K562 (cell line): ENCODE results near the gene ARL14. TPM values are rescaled to one million over a fixed set of nuclear protein-coding genes. Genes with fewer than 3 reads are reported as not detected.

Experiments used
- ATF1 ChIP-seq, 2 experiments: fragments of 450-650 bp in 1 of 2; IDR thresholded peaks; 2 replicates each; pipeline ENCODE4 v1.6.1; 2016; ENCODE audit warnings: missing compliant biosample characterization in 1 of 2, missing genetic modification characterization in 1 of 2
- CHD1 ChIP-seq: fragments of 200-600 bp; sonication (generic); IDR thresholded peaks from one replicate; pipeline ENCODE4 v1.6.1; 2012; ENCODE audit warnings: mild to moderate bottlenecking, moderate library complexity, low read length, inconsistent platforms
- CHD4 ChIP-seq: fragments of 200-600 bp; sonication (generic); IDR thresholded peaks from 3 replicates; pipeline ENCODE4 v1.6.1; 2012; ENCODE audit warnings: low read depth, mild to moderate bottlenecking, mixed read lengths, low read length, inconsistent platforms; ENCODE audit not compliant: insufficient read depth, insufficient replicate concordance, poor library complexity, severe bottlenecking
- EGR1 ChIP-seq: fragments of 450-650 bp; conservative IDR thresholded peaks from 2 replicates; pipeline ENCODE4 v1.6.1; 2017; ENCODE audit warnings: mild to moderate bottlenecking
- ETV1 ChIP-seq: fragments of 450-650 bp; conservative IDR thresholded peaks from 2 replicates; pipeline ENCODE4 v1.6.1; 2016; ENCODE audit warnings: missing genetic modification characterization, control low read depth, low read depth, missing compliant biosample characterization
- FOXK2 ChIP-seq, 2 experiments: fragments of 450-650 bp; IDR thresholded peaks in 1 of 2; conservative IDR thresholded peaks in 1 of 2; 2 replicates each; pipeline ENCODE4 v1.6.1; 2016; ENCODE audit warnings: low read depth in 2 of 2, mild to moderate bottlenecking in 1 of 2
- JUN ChIP-seq, 2 experiments: sonication (generic) in 1 of 2; formaldehyde crosslinking in 1 of 2; IDR thresholded peaks; 2 replicates each; pipeline versions ENCODE4 v1.6.1 to v1.8.0; 2012 to 2022; ENCODE audit warnings: borderline replicate concordance in 2 of 2, mild to moderate bottlenecking in 2 of 2, improper control_type of control experiment in 1 of 2, low read depth in 1 of 2, low read length in 1 of 2, missing genetic modification reagents in 1 of 2
- JUND ChIP-seq, 2 experiments: IDR thresholded peaks; 2 replicates in 1 of 2; 3 replicates in 1 of 2; pipeline ENCODE4 v1.6.1; 2011; ENCODE audit warnings: borderline replicate concordance in 2 of 2, low read depth in 2 of 2, low read length in 2 of 2, improper control_type of control experiment in 1 of 2, missing biosample characterization in 1 of 2, missing genetic modification characterization in 1 of 2, missing genetic modification reagents in 1 of 2
- LEF1 ChIP-seq: fragments of 450-650 bp; IDR thresholded peaks from 2 replicates; pipeline ENCODE4 v1.6.1; 2016; ENCODE audit warnings: mild to moderate bottlenecking
- MTF1 ChIP-seq: fragments of 250-450 bp; sonication (Bioruptor Pico); IDR thresholded peaks from 2 replicates; pipeline ENCODE4 v1.9.0; 2021; ENCODE audit warnings: moderate library complexity, mild to moderate bottlenecking, inconsistent platforms, borderline replicate concordance
- NBN ChIP-seq: fragments of 450-650 bp; IDR thresholded peaks from 2 replicates; pipeline ENCODE4 v1.6.1; 2016; ENCODE audit warnings: low read depth, mild to moderate bottlenecking
- PTBP1 ChIP-seq: fragments of 200-400 bp; formaldehyde crosslinking; IDR thresholded peaks from 2 replicates; pipeline ENCODE4 v1.6.1; 2017; ENCODE audit warnings: low read depth, low read length
- RBM25 ChIP-seq: fragments of 200-400 bp; formaldehyde crosslinking; IDR thresholded peaks from 2 replicates; pipeline ENCODE4 v1.6.1; 2018; ENCODE audit warnings: low read length, low read depth, moderate library complexity; ENCODE audit not compliant: severe bottlenecking
- SMARCB1 ChIP-seq: IDR thresholded peaks from 2 replicates; pipeline ENCODE4 v1.6.1; 2011; ENCODE audit warnings: improper control_type of control experiment, low read depth; ENCODE audit not compliant: insufficient read length
- STAT6 ChIP-seq: sonication (generic); formaldehyde crosslinking; IDR thresholded peaks from 2 replicates; pipeline ENCODE4 v1.8.1; 2023; ENCODE audit warnings: mild to moderate bottlenecking, missing genetic modification reagents
- TOE1 ChIP-seq, 2 experiments: fragments of 450-650 bp in 1 of 2; sonication (generic) in 1 of 2; formaldehyde crosslinking in 1 of 2; IDR thresholded peaks; 2 replicates each; pipeline versions ENCODE4 v1.7.1 to v1.8.0; 2016 to 2022; ENCODE audit warnings: borderline replicate concordance in 2 of 2, mild to moderate bottlenecking in 2 of 2, antibody characterized with exemption in 1 of 2, inconsistent platforms in 1 of 2, low read depth in 1 of 2, missing genetic modification reagents in 1 of 2, moderate library complexity in 1 of 2
- ZBTB49 ChIP-seq: sonication (generic); formaldehyde crosslinking; IDR thresholded peaks from 2 replicates; pipeline ENCODE4 v1.8.0; 2022; ENCODE audit warnings: missing genetic modification reagents, mild to moderate bottlenecking, borderline replicate concordance
- ZKSCAN1 ChIP-seq: fragments of 150-350 bp; IDR thresholded peaks from 2 replicates; pipeline ENCODE4 v1.6.1; 2016; ENCODE audit warnings: low read depth, low read length
- ZNF707 ChIP-seq: fragments of 250-450 bp; sonication (Bioruptor Pico); conservative IDR thresholded peaks from 2 replicates; pipeline ENCODE4 v1.8.0; 2022; ENCODE audit warnings: inconsistent platforms, mild to moderate bottlenecking, moderate library complexity
- polyA plus RNA-seq, 8 experiments: library from polyadenylated mRNA; depleted of rRNA in 4 of 8; stranded (reverse) in 5 of 8; unstranded in 3 of 8; fragments of >200 nt; fragmentation: Nextera tagmentation in 2 of 8; fragmentation: Illumina TruSeq in 1 of 8; extraction: Ambion mirVana in 2 of 8; extraction: Trizol in 1 of 8; gene quantifications; 2 replicates each; pipeline versions ENCODE4 v1.2.1 to v1.2.3, GENCODE V29; 2011 to 2014; ENCODE audit warnings: inconsistent platforms in 1 of 8, missing spikeins in 1 of 8
- total RNA-seq, 7 experiments: library from RNA; depleted of rRNA in 6 of 7; stranded (reverse); fragments of >200 nt in 6 of 7; fragmentation: Illumina TruSeq in 2 of 7; extraction: Trizol in 2 of 7; gene quantifications; 2 replicates each; pipeline versions ENCODE4 v1.2.1 to v1.2.3, GENCODE V29; 2011 to 2021; ENCODE audit warnings: low replicate concordance in 1 of 7
- TF ChIP-seq, protein P1 (sequence below): fragments of 250-450 bp; sonication (Bioruptor Pico); IDR thresholded peaks from 2 replicates; pipeline ENCODE4 v1.8.0; 2022; ENCODE audit warnings: moderate library complexity, mild to moderate bottlenecking, inconsistent platforms

Gene ARL14
- total and polyA plus RNA-seq, 9 of the 15 experiments (the other 6 are each of a cell fraction or from before 2014, with no cell fraction given) = not detected

GRCh38 chr3:160695003-160695402 lies 18.0 kb downstream of the ARL14 start (continued):
- TF ChIP-seq, protein P1, sequence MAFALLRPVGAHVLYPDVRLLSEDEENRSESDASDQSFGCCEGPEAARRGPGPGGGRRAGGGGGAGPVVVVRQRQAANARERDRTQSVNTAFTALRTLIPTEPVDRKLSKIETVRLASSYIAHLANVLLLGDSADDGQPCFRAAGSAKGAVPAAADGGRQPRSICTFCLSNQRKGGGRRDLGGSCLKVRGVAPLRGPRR (CRISPR knock-in tag) = no peak
- TF ChIP-seq SMARCB1 (no peak), FOXK2 (conservative IDR thresholded peaks at IDR 0.05 in 1 of 2, IDR thresholded peaks at IDR 0.05 in 1 of 2; ENCODE audit: low read depth in 2 of 2) (no peak), PTBP1 (no peak), CHD1 (no peak), ZNF707 (CRISPR knock-in tag) (no peak), JUN (IDR thresholded peaks at IDR 0.05; ENCODE audit: borderline replicate concordance, low read depth, low read length) (no peak), JUN (CRISPR knock-in tag; IDR thresholded peaks at IDR 0.05; ENCODE audit: borderline replicate concordance) (no peak), ATF1 (CRISPR knock-in tag; IDR thresholded peaks at IDR 0.05) (no peak), ATF1 (tag; IDR thresholded peaks at IDR 0.05) (peak; percentile 86), EGR1 (no peak), CHD4 (no peak), JUND (IDR thresholded peaks at IDR 0.05; ENCODE audit: borderline replicate concordance, low read depth, low read length) (0 out of 2 replicates have a peak, but pooled peaks have one; percentile 18), JUND (tag; IDR thresholded peaks at IDR 0.05; ENCODE audit: borderline replicate concordance, low read depth, low read length) (peak; percentile 43; the same call in 1 of the 3 replicates), ZKSCAN1 (no peak), ETV1 (tag) (no peak), RBM25 (no peak), STAT6 (CRISPR knock-in tag) (no peak), TOE1 (IDR thresholded peaks at IDR 0.05; ENCODE audit: borderline replicate concordance) (no peak), TOE1 (CRISPR knock-in tag; IDR thresholded peaks at IDR 0.05; ENCODE audit: borderline replicate concordance, low read depth) (no peak), ZBTB49 (CRISPR knock-in tag) (no peak), MTF1 (no peak), LEF1 (no peak), NBN (no peak)
